HEK293T (cell line): ENCODE data around the gene STIM1.

Source experiments
- BHLHE40 ChIP-seq: fragments of 450-650 bp; IDR thresholded peaks from 2 replicates; pipeline ENCODE4 v1.6.1; 2016; ENCODE audit warnings: mild to moderate bottlenecking, moderate library complexity, borderline replicate concordance
- LEF1 ChIP-seq: fragments of 450-650 bp; IDR thresholded peaks from 2 replicates; pipeline ENCODE4 v1.6.1; 2017; ENCODE audit warnings: mild to moderate bottlenecking, borderline replicate concordance
- NFRKB ChIP-seq: fragments of 450-650 bp; IDR thresholded peaks from 2 replicates; pipeline ENCODE4 v1.6.1; 2016; ENCODE audit warnings: mild to moderate bottlenecking, moderate library complexity
- TARDBP ChIP-seq: fragments of 450-650 bp; IDR thresholded peaks from 2 replicates; pipeline ENCODE4 v1.6.1; 2016

DNA sequence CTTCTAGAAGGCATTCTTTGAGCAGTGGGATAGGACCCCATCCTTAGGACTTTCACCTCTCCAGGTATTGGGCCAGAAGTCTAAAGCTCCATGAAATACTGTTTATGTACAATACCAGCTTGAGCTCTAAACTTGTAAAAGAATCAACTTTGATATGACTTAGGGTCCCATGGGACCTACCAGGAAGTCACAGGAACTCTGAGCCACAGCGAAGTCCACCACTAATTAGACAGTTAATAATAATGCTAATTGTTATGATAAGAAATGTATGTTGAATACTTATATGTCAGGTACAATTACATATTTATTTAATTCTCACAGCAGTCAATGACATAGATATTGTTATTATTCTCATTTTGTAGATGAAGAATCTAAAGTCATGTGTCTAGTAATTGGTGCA is 35.3 kb downstream of the STIM1 start:
- TF ChIP-seq TARDBP, result no peak
- TF ChIP-seq NFRKB, result no peak
- TF ChIP-seq LEF1, result no peak
- no peak for TF ChIP-seq BHLHE40
